ENCODE data around the gene NFRKB. TPM values are rescaled to one million over a fixed set of nuclear protein-coding genes. Genes with fewer than 3 reads are reported as not detected.
A peak's percentile ranks its signal among the peaks of the same experiment; 100 is the strongest.

NFRKB gene
- total RNA-seq: 10 to 100 TPM; 61.2 to 81.3 TPM
- polyA plus RNA-seq (ENCODE audit: insufficient read depth, low read depth, low replicate concordance): 48.1 TPM
- long read RNA-seq, donor 1: 0 reads
- long read RNA-seq, donor 2: 0 reads

DNA sequence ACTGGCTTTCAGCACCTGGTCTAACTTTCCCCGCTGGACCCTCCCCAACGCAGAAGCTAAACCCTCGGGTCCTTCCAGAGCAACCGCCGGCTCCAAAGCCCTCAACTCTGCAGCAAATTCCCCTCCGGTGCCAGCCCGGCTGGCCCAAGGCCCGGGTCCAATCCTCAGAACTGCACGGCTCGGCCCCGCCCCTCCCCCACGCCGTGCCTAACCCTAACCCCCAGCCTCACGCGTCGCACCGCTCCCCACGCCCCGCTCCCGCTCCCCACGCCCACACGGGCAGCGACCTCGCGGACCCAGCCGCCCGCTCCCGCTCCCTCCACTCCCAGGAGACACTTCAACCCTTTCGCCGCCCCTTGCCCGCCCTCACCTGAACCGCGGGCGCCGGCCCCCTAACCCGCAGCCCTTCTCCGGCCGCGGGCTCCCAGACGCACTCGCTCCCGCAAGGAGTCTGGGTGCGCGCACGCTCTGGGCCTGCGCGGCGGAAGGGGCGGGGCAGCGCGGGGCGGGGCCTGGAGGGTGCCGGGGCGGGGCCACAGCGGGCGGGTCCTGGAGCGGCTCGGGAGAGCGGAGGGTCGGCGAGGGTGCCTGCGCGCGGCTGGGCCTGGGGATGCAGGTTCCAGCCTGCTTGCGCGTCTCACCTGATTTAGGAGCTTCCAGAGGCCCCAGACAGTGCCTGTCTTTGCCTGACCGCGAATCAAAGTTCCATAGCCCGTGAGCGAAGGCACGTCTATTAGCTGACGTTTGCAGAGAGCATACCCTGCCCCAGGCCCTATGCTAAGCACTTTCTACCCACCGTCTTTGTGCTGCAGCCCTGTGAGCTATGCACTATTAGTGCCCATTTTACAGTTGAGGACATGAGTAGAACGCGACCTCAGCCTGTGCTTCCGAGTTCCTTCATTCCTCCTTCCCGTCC, at the start of gene NFRKB:
TSS of gene NFRKB (minus strand) at position 453 of the 916 bp plus-strand sequence. CDS start 2,729 bp downstream, outside the sequence.
- Histone ChIP-seq H3K27me3 (no peaks in the 10 kb centered on the region), H3K9me3 (no peaks in the 10 kb centered on the region), H3K4me3 (peak within 1 kb of the TSS; percentile 97), H3K27ac (peak within 1 kb of the TSS; percentile 81 to 88), H3K36me3 (ENCODE audit: low read depth, missing control alignments) (no peaks in the 10 kb centered on the region), H3K4me1 (peaks cover 6% of the 10 kb centered on the region)
- WGBS, 2 donors: 1% methylated on average over 11 to 73 of the region's 77 CpGs
- intact Hi-C loops (cut with DNase I; ENCODE audit: low total_unique reads): no loop called here
- peak; percentile 39 for TF ChIP-seq POLR2A (IDR thresholded peaks at IDR 0.05)
- TF ChIP-seq, protein P1, sequence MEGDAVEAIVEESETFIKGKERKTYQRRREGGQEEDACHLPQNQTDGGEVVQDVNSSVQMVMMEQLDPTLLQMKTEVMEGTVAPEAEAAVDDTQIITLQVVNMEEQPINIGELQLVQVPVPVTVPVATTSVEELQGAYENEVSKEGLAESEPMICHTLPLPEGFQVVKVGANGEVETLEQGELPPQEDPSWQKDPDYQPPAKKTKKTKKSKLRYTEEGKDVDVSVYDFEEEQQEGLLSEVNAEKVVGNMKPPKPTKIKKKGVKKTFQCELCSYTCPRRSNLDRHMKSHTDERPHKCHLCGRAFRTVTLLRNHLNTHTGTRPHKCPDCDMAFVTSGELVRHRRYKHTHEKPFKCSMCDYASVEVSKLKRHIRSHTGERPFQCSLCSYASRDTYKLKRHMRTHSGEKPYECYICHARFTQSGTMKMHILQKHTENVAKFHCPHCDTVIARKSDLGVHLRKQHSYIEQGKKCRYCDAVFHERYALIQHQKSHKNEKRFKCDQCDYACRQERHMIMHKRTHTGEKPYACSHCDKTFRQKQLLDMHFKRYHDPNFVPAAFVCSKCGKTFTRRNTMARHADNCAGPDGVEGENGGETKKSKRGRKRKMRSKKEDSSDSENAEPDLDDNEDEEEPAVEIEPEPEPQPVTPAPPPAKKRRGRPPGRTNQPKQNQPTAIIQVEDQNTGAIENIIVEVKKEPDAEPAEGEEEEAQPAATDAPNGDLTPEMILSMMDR (IDR thresholded peaks at IDR 0.05): no peak
- DNase-seq: peak; percentile 91

DNA sequence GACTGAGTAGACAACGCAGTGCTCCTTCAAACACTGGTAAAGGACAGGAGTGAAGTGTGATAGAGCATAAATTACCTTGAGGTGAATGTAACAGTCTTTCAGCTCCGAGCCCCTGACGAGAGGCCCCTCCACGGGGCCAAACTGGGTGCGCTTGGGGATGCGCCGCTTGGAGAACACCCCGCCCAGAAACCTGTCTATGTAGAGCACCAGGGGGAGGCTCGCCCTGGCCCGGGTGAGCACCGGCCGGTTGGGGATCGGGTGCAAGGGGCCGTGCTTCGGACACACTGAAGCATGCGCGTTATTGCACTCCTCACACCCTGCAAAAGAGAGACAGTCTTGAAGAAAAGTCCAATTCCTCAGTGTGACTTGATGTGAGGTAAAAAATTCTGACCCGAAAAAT, 49.3 kb upstream of the NFRKB start:
- no peaks in the 10 kb centered on the region for H3K27me3 ChIP-seq
- no peaks in the 10 kb centered on the region for H3K4me1 ChIP-seq
- no peak overlapping the region for H3K27ac ChIP-seq
- TF ChIP-seq, protein P1 (IDR thresholded peaks at IDR 0.05): no peak
- intact Hi-C loops (cut with DNase I; ENCODE audit: low total_unique reads): no loop called here
- 47 to 75% methylated on average over 14 to 18 of the region's 18 CpGs for WGBS, 2 donors
- no peak for DNase-seq
- no peak overlapping the region for H3K4me3 ChIP-seq
- no peaks in the 10 kb centered on the region for H3K36me3 ChIP-seq (ENCODE audit: low read depth, missing control alignments)
- H3K9me3 ChIP-seq: no peaks in the 10 kb centered on the region

DNA sequence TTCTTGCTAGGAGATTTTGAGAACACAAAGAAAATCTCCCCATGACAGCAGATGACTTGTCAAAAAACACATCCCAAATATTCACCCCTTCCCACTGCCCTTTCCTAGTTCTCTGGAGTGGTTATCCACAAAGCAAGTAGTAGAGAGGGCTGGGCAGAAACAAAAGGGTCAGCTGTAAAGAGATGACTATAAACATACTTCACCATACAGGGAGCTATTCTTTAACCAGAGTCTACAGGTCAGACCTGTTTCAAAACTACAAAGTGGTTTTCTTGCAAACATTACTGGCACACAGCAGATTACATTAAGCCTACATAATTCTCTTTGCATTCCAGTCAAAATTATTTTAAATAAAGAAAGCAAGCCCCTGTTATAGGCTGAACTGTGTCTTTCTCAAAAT, 47.7 kb upstream of the NFRKB start:
- Histone ChIP-seq H3K9me3 (no peaks in the 10 kb centered on the region), H3K27me3 (no peaks in the 10 kb centered on the region), H3K27ac (no peak overlapping the region), H3K4me1 (no peaks in the 10 kb centered on the region), H3K36me3 (ENCODE audit: low read depth, missing control alignments) (no peaks in the 10 kb centered on the region), H3K4me3 (no peak overlapping the region)
- no peak for DNase-seq
- no peak for TF ChIP-seq POLR2A (IDR thresholded peaks at IDR 0.05)
- TF ChIP-seq, protein P1 (IDR thresholded peaks at IDR 0.05): no peak
- intact Hi-C loops (cut with DNase I; ENCODE audit: low total_unique reads): no loop called here

GRCh38 chr11:129939510-129939909, 44.1 kb upstream of the NFRKB start:
- Histone ChIP-seq H3K27ac (no peak overlapping the region), H3K27me3 (no peaks in the 10 kb centered on the region), H3K9me3 (no peaks in the 10 kb centered on the region), H3K36me3 (ENCODE audit: low read depth, missing control alignments) (no peaks in the 10 kb centered on the region), H3K4me1 (no peaks in the 10 kb centered on the region), H3K4me3 (no peak overlapping the region)
- intact Hi-C loops (cut with DNase I; ENCODE audit: low total_unique reads): no loop called here
- DNase-seq: no peak
- 89 to 93% methylated on average over 4 of the region's 4 CpGs for WGBS, 2 donors
- TF ChIP-seq, protein P1 (IDR thresholded peaks at IDR 0.05): no peak
- TF ChIP-seq POLR2A (IDR thresholded peaks at IDR 0.05): no peak
